GM12878 (cell line): ENCODE data around the gene DNAJB14. TPM values are rescaled to one million over a fixed set of nuclear protein-coding genes. Genes with fewer than 3 reads are reported as not detected.

Experiments used
- CBX5 ChIP-seq: sonication (generic); IDR thresholded peaks from 2 replicates; pipeline ENCODE4 v1.6.1; 2016; ENCODE audit warnings: low read depth, moderate library complexity, mild to moderate bottlenecking, inconsistent platforms
- CEBPZ ChIP-seq: fragments of 150-350 bp; IDR thresholded peaks from 2 replicates; pipeline ENCODE4 v1.6.1; 2016; ENCODE audit warnings: low read depth, low read length
- DPF2 ChIP-seq: fragments of 450-650 bp; IDR thresholded peaks from 2 replicates; pipeline ENCODE4 v1.6.1; 2017; ENCODE audit warnings: mild to moderate bottlenecking
- EED ChIP-seq: sonication (generic); IDR thresholded peaks from 2 replicates; pipeline ENCODE4 v1.6.1; 2016; ENCODE audit warnings: antibody characterized with exemption, low read depth
- ESRRA ChIP-seq: IDR thresholded peaks from 2 replicates; pipeline ENCODE4 v1.6.1; 2012; ENCODE audit warnings: mild to moderate bottlenecking, low read length, improper control_type of control experiment
- FOXK2 ChIP-seq: fragments of 450-650 bp; IDR thresholded peaks from 2 replicates; pipeline ENCODE4 v1.6.1; 2017; ENCODE audit warnings: mild to moderate bottlenecking, moderate library complexity
- HSF1 ChIP-seq: fragments of 150-350 bp; IDR thresholded peaks from 2 replicates; pipeline ENCODE4 v1.6.1; 2014; ENCODE audit warnings: mild to moderate bottlenecking, low read depth, low read length
- IKZF2 ChIP-seq, 2 experiments: fragments of 450-650 bp; IDR thresholded peaks; 2 replicates each; pipeline ENCODE4 v1.6.1; 2017; ENCODE audit warnings: mild to moderate bottlenecking in 2 of 2, moderate library complexity in 2 of 2
- MYC ChIP-seq: IDR thresholded peaks from 2 replicates; pipeline ENCODE4 v1.6.1; 2011; ENCODE audit warnings: mild to moderate bottlenecking, low read length, moderate library complexity, inconsistent platforms; ENCODE audit not compliant: insufficient read depth, insufficient replicate concordance, insufficient read length, severe bottlenecking
- NBN ChIP-seq: fragments of 450-650 bp; IDR thresholded peaks from 2 replicates; pipeline ENCODE4 v1.6.1; 2016
- NFXL1 ChIP-seq: fragments of 450-650 bp; IDR thresholded peaks from 2 replicates; pipeline ENCODE4 v1.6.1; 2017; ENCODE audit warnings: antibody characterized with exemption, mild to moderate bottlenecking, borderline replicate concordance
- NR2F1 ChIP-seq: fragments of 450-650 bp; conservative IDR thresholded peaks from 2 replicates; pipeline ENCODE4 v1.6.1; 2017; ENCODE audit warnings: mild to moderate bottlenecking
- POLR2A ChIP-seq: IDR thresholded peaks from 2 replicates; pipeline ENCODE4 v1.6.1; 2011; ENCODE audit warnings: low read depth, mild to moderate bottlenecking, low read length
- POLR2AphosphoS5 ChIP-seq: IDR thresholded peaks from 2 replicates; pipeline ENCODE4 v1.6.1; 2011; ENCODE audit warnings: mild to moderate bottlenecking, low read length, inconsistent platforms
- RAD21 ChIP-seq: IDR thresholded peaks from 2 replicates; pipeline ENCODE4 v1.6.1; 2011; ENCODE audit warnings: mild to moderate bottlenecking, low read depth, low read length, moderate library complexity; ENCODE audit not compliant: insufficient read depth
- RUNX3 ChIP-seq: IDR thresholded peaks from 2 replicates; pipeline ENCODE4 v1.6.1; 2012; ENCODE audit warnings: low read length, inconsistent platforms
- SP1 ChIP-seq: IDR thresholded peaks from one replicate; pipeline ENCODE4 v1.6.1; 2011; ENCODE audit warnings: low read depth, low read length
- SPI1 ChIP-seq: IDR thresholded peaks from 2 replicates; pipeline ENCODE4 v1.6.1; 2011; ENCODE audit warnings: low read depth, mild to moderate bottlenecking, low read length, moderate library complexity, borderline replicate concordance; ENCODE audit not compliant: insufficient read depth
- SREBF2 ChIP-seq: IDR thresholded peaks from 2 replicates; pipeline ENCODE4 v1.6.1; 2012; ENCODE audit warnings: mild to moderate bottlenecking, low read length
- SRF ChIP-seq, 2 experiments: IDR thresholded peaks; 2 replicates each; pipeline ENCODE4 v1.6.1; 2011; ENCODE audit warnings: low read depth in 2 of 2, low read length in 2 of 2, mild to moderate bottlenecking in 1 of 2, moderate library complexity in 1 of 2
- STAT3 ChIP-seq: IDR thresholded peaks from 2 replicates; pipeline ENCODE4 v1.6.1; 2011; ENCODE audit warnings: low read depth, low read length, improper control_type of control experiment
- TARDBP ChIP-seq: IDR thresholded peaks from 2 replicates; pipeline ENCODE4 v1.6.1; 2016; ENCODE audit warnings: borderline replicate concordance
- ZBTB4 ChIP-seq: fragments of 450-650 bp; formaldehyde crosslinking; IDR thresholded peaks from 2 replicates; pipeline ENCODE4 v1.4.0; 2022; ENCODE audit warnings: mild to moderate bottlenecking, moderate library complexity
- polyA plus RNA-seq, 11 experiments: library from polyadenylated mRNA; depleted of rRNA in 4 of 11; unstranded in 6 of 11; stranded (reverse) in 5 of 11; fragments of >200 nt; fragmentation: Nextera tagmentation in 4 of 11; fragmentation: Illumina TruSeq in 1 of 11; extraction: Ambion mirVana in 4 of 11; extraction: Trizol in 1 of 11; gene quantifications; 1 replicate in 1 of 11; 2 replicates in 10 of 11; pipeline versions ENCODE4 v1.2.1 to v1.2.3, GENCODE V29; 2011 to 2016; ENCODE audit warnings: inconsistent platforms in 2 of 11, missing spikeins in 2 of 11, low read depth in 1 of 11
- total RNA-seq, 4 experiments: library from RNA; depleted of rRNA in 3 of 4; stranded (reverse); fragments of >200 nt in 3 of 4; fragmentation: Illumina TruSeq in 1 of 4; extraction: Trizol in 1 of 4; gene quantifications; 2 replicates each; pipeline versions ENCODE4 v1.2.1 to v1.2.3, GENCODE V29; 2013 to 2021

The DNAJB14 gene
- total and polyA plus RNA-seq, 10 of the 15 experiments (the other 5 are each of a cell fraction or from before 2014, with no cell fraction given), result 9.5 to 49.2 (median 27.8) TPM

DNA sequence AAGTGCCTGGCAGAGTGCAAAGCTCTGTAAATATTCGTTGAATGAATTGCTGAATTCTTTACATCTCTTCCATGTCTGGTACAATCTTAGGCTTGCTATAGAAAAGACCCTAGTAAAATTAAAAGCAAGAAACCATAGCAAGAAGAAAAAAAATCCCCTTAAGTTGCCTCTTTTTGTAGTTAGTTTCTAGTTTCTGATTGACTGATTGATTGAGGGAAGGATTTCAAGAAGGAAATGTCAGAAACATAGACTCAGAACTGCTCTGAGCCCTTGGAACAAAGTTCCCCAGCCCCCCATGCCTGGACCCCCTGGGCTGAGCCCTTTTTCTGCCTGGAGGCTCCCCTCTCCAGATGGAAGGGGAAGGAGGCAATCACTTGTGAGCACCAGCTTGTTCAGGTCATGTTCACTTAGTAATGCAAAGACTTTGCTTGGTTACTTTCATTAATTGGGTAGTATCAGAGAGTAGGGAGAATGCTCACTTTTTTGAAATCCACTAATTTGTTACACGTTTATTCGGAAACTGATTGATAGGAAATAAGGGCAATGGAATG, 94.1 kb downstream of the DNAJB14 start (continued):
- TF ChIP-seq CEBPZ, result no peak
- TF ChIP-seq SRF (IDR thresholded peaks at IDR 0.05; ENCODE audit: low read depth in 2 of 2, low read length in 2 of 2), result no peak
- TF ChIP-seq CBX5, result no peak
- no peak for TF ChIP-seq POLR2AphosphoS5
- no peak for TF ChIP-seq ZBTB4 (CRISPR knock-in tag)
- TF ChIP-seq SPI1, result no peak
- no peak for TF ChIP-seq FOXK2
- TF ChIP-seq SREBF2, result no peak
- no peak for TF ChIP-seq MYC
- TF ChIP-seq NBN, result no peak
- TF ChIP-seq NFXL1, result no peak
- TF ChIP-seq ESRRA, result no peak
- peak; percentile 40; the same call in 1 of the 2 replicates for TF ChIP-seq EED
- 0 out of 2 replicates have a peak, but pooled peaks have one; percentile 15 for TF ChIP-seq DPF2
- no peak for TF ChIP-seq SP1
- TF ChIP-seq POLR2A, result no peak
- TF ChIP-seq NR2F1, result no peak
- no peak for TF ChIP-seq HSF1
- TF ChIP-seq IKZF2 (IDR thresholded peaks at IDR 0.05), result no peak; a peak in 2 of 4 replicates
- TF ChIP-seq RUNX3, result peak; percentile 28; the same call in 1 of the 2 replicates
- no peak for TF ChIP-seq TARDBP
- TF ChIP-seq STAT3, result no peak
- TF ChIP-seq RAD21, result no peak
